ENCODE data around the gene PUSL1. TPM values are rescaled to one million over a fixed set of nuclear protein-coding genes. Genes with fewer than 3 reads are reported as not detected.

Gene PUSL1
- total and polyA plus RNA-seq, 2 of the 13 experiments (the other 11 are each of a cell fraction or from before 2014, with no cell fraction given), result 8.3 to 22.2 TPM

DNA sequence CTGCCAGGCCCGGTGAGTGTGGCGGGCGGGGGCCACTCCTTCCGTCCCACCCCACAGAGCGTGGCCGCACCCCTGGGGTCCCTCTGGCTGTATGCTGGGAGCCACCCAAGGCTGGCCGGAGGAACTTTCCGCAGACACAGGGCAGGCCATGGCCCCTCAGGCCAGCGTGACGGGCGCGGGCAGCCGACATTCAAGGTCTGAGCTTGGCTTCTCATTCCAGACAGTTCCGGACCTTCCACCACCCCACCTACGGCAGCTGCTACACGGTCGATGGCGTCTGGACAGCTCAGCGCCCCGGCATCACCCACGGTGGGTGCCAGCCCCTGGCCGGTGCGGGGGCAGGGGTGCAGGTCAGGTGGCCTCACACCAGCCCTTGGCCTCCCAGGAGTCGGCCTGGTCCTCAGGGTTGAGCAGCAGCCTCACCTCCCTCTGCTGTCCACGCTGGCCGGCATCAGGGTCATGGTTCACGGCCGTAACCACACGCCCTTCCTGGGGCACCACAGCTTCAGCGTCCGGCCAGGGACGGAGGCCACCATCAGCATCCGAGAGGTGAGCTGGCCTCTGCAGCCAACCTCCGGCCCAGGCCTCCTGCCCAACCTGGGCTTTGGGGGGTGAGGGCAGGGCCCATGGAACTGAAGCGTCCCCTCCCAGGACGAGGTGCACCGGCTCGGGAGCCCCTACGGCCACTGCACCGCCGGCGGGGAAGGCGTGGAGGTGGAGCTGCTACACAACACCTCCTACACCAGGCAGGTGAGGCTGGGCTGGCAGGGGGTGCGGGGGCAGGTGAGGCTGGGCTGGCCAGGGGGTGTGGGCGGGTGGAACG, 20.9 kb upstream of the PUSL1 start (continued):
- TF ChIP-seq, protein P1, sequence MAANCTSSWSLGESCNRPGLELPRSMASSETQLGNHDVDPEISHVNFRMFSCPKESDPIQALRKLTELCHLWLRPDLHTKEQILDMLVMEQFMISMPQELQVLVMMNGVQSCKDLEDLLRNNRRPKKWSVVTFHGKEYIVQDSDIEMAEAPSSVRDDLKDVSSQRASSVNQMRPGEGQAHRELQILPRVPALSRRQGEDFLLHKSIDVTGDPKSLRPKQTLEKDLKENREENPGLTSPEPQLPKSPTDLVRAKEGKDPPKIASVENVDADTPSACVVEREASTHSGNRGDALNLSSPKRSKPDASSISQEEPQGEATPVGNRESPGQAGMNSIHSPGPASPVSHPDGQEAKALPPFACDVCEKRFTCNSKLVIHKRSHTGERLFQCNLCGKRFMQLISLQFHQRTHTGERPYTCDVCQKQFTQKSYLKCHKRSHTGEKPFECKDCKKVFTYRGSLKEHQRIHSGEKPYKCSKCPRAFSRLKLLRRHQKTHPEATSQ (CRISPR knock-in tag; IDR thresholded peaks at IDR 0.05; ENCODE audit: borderline replicate concordance), result no peak
- 0 out of 2 replicates have a peak, but pooled peaks have one; percentile 31 for TF ChIP-seq ELF3 (CRISPR knock-in tag; IDR thresholded peaks at IDR 0.05)
- no peak for TF ChIP-seq ZSCAN9 (CRISPR knock-in tag; IDR thresholded peaks at IDR 0.05; ENCODE audit: borderline replicate concordance)
- no peak for TF ChIP-seq SRSF9 (IDR thresholded peaks at IDR 0.05; ENCODE audit: borderline replicate concordance, insufficient read depth, low read depth, low read length, poor library complexity, severe bottlenecking)
- peak; percentile 82 for TF ChIP-seq KDM1A (CRISPR knock-in tag; IDR thresholded peaks at IDR 0.05)
- TF ChIP-seq ZNF44 (CRISPR knock-in tag; IDR thresholded peaks at IDR 0.05), result no peak
- TF ChIP-seq, protein P2, sequence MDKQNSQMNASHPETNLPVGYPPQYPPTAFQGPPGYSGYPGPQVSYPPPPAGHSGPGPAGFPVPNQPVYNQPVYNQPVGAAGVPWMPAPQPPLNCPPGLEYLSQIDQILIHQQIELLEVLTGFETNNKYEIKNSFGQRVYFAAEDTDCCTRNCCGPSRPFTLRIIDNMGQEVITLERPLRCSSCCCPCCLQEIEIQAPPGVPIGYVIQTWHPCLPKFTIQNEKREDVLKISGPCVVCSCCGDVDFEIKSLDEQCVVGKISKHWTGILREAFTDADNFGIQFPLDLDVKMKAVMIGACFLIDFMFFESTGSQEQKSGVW (CRISPR knock-in tag; IDR thresholded peaks at IDR 0.05; ENCODE audit: borderline replicate concordance), result no peak
- no peak for TF ChIP-seq KLF11 (CRISPR knock-in tag; IDR thresholded peaks at IDR 0.05)
- no peak for TF ChIP-seq ELF4 (CRISPR knock-in tag; IDR thresholded peaks at IDR 0.05; ENCODE audit: borderline replicate concordance)
- 0 out of 2 replicates have a peak, but pooled peaks have one; percentile 35 for TF ChIP-seq KAT7 (CRISPR knock-in tag; IDR thresholded peaks at IDR 0.05; ENCODE audit: borderline replicate concordance)
- TF ChIP-seq, protein P3, sequence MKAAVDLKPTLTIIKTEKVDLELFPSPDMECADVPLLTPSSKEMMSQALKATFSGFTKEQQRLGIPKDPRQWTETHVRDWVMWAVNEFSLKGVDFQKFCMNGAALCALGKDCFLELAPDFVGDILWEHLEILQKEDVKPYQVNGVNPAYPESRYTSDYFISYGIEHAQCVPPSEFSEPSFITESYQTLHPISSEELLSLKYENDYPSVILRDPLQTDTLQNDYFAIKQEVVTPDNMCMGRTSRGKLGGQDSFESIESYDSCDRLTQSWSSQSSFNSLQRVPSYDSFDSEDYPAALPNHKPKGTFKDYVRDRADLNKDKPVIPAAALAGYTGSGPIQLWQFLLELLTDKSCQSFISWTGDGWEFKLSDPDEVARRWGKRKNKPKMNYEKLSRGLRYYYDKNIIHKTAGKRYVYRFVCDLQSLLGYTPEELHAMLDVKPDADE (CRISPR knock-in tag; IDR thresholded peaks at IDR 0.05), result no peak
- no peak for TF ChIP-seq ZBTB42 (CRISPR knock-in tag; IDR thresholded peaks at IDR 0.05)
- TF ChIP-seq ZNF773 (CRISPR knock-in tag; IDR thresholded peaks at IDR 0.05; ENCODE audit: borderline replicate concordance), result no peak
- TF ChIP-seq SP140L (CRISPR knock-in tag; IDR thresholded peaks at IDR 0.05; ENCODE audit: borderline replicate concordance), result no peak
- no peak for TF ChIP-seq ZNF224 (CRISPR knock-in tag; IDR thresholded peaks at IDR 0.05)
- no peak for TF ChIP-seq ZNF367 (CRISPR knock-in tag; IDR thresholded peaks at IDR 0.05; ENCODE audit: borderline replicate concordance)
- TF ChIP-seq, protein P4, sequence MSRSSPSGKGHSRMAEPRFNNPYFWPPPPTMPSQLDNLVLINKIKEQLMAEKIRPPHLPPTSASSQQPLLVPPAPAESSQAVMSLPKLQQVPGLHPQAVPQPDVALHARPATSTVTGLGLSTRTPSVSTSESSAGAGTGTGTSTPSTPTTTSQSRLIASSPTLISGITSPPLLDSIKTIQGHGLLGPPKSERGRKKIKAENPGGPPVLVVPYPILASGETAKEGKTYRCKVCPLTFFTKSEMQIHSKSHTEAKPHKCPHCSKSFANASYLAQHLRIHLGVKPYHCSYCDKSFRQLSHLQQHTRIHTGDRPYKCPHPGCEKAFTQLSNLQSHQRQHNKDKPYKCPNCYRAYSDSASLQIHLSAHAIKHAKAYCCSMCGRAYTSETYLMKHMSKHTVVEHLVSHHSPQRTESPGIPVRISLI (CRISPR knock-in tag; IDR thresholded peaks at IDR 0.05; ENCODE audit: borderline replicate concordance), result no peak
- no peak for TF ChIP-seq KLF16 (CRISPR knock-in tag; IDR thresholded peaks at IDR 0.05)
- no peak for TF ChIP-seq ZFP37 (CRISPR knock-in tag; IDR thresholded peaks at IDR 0.05; ENCODE audit: borderline replicate concordance)
- TF ChIP-seq ZNF556 (CRISPR knock-in tag; IDR thresholded peaks at IDR 0.05; ENCODE audit: borderline replicate concordance), result peak; percentile 71; the same call in 1 of the 2 replicates
- no peak for TF ChIP-seq ZNF747 (CRISPR knock-in tag; IDR thresholded peaks at IDR 0.05; ENCODE audit: borderline replicate concordance)
- TF ChIP-seq ZNF343 (CRISPR knock-in tag; IDR thresholded peaks at IDR 0.05), result 0 out of 2 replicates have a peak, but pooled peaks have one; percentile 74
- TF ChIP-seq, protein P5, sequence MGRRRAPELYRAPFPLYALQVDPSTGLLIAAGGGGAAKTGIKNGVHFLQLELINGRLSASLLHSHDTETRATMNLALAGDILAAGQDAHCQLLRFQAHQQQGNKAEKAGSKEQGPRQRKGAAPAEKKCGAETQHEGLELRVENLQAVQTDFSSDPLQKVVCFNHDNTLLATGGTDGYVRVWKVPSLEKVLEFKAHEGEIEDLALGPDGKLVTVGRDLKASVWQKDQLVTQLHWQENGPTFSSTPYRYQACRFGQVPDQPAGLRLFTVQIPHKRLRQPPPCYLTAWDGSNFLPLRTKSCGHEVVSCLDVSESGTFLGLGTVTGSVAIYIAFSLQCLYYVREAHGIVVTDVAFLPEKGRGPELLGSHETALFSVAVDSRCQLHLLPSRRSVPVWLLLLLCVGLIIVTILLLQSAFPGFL (CRISPR knock-in tag; IDR thresholded peaks at IDR 0.05), result no peak
- 0 out of 2 replicates have a peak, but pooled peaks have one; percentile 45 for TF ChIP-seq ZNF263 (CRISPR knock-in tag; IDR thresholded peaks at IDR 0.05)

Data from HepG2 (cell line).